NCI-H2107 (cell line): ENCODE measurements around the gene CDC16.
"Not testable (repeated sequence)": the region's sequence is repeated elsewhere in the genome, so short reads cannot be mapped to it uniquely, and the experiment has no call there.

ENCODE experiments used
- DNase-seq: peaks from one replicate; lab custom pipeline; 2025; lab: John Stamatoyannopoulos, UW

Gene CDC16

DNA sequence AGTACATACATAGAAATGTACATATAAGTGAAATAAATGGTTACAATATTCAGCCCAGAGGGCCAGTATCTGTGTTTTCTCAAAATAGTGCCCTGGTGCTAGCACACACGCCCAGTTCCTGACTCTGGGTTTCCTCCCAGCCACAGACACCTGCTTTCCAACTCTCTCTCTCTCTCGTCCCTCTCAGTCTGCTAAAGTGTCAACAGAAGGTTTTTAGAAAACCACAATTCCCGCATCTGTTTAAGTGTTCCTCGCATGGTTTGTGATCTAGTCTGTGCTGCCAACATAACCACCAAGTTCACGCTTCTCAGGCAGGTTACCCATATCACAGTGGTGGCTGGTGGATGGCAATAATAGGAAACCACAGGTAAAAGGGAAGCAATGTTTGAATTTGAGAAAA is 28.9 kb downstream of the CDC16 start:
- DNase-seq, result no peak

DNA sequence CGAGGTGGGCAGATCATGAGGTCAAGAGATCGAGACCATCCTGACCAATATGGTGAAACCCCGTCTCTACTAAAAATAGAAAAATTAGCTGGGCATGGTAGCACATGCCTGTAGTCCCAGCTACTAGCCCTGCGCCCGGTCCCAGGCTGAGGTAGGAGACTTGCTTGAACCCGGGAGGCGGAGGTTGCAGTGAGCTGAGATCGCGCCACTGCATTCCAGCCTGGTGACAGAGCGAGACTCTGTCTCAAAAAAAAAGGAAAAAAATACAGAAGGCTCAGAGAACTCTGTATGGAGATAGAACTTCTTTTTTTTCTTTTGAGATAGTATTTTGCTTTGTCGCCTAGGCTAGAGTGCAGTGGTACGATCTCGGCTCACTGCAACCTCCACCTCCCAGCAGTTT is 29.6 kb downstream of the CDC16 start:
- DNase-seq, result not testable (repeated sequence)

GRCh38 chr13:114264886-114265611 is 30.4 kb downstream of the CDC16 start:
- no peak for DNase-seq

DNA sequence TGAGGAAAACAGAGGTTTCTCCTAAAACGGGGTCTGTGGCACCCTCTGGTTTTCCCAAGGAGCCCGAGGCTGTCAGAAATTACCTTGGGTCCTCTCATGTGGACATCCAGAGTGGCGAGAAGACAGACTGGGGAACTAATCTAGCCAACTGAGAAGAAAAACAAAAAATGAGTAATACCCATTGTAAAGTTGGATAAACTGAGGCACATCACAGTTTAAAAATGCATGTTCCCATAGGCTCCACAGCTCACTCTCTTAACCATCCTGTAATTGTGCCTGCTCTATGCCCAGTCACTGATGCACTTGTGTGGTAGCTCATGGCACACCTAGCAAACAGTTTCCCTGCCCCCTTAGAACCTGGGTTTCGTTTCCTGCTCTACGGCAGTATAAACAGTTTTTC is 31.5 kb downstream of the CDC16 start:
- DNase-seq, result no peak

DNA sequence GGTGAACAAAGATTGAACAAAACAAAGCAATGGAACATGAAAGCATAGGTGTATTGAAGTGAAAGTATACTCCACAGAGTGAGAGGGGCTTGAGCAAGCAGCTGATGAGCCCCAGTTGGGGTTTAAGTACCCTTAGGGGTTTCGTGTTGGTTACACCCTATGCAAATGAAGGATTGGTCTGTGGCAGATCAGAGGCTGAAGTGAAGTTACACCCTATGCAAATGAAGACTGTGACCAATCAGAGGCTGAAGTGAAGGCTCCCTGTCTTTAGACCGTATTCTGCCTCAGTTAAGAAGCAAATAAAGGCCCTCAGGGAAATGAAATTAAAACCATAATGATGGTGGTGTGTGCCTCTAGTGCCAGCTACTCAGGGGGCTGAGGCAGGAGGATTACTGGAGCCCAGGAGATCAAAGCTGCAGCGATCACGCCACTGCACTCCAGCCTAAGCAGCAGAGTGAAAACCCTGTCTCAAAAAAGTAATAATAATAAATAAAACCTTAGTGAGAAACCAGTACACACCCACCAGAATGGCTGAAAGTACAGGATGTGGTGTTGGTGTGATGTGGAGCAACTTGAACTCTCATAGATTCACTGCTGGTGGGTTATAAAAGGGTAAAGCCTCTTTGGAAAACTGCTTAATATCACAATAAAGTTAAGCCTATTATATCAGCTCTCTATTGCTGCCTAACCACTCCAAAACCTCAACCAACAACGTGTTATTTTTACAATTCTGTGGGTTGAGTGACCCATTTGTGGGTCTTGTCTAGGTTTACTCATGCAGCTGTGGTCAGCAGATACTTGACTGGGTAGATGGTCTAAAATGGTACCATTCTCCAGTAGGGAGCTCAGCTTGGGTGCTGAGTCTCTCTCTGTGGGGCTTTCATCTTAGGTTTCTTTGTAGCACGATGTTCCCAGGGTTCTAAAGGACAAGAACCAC is 33.9 kb downstream of the CDC16 start:
- DNase-seq, result no peak

DNA sequence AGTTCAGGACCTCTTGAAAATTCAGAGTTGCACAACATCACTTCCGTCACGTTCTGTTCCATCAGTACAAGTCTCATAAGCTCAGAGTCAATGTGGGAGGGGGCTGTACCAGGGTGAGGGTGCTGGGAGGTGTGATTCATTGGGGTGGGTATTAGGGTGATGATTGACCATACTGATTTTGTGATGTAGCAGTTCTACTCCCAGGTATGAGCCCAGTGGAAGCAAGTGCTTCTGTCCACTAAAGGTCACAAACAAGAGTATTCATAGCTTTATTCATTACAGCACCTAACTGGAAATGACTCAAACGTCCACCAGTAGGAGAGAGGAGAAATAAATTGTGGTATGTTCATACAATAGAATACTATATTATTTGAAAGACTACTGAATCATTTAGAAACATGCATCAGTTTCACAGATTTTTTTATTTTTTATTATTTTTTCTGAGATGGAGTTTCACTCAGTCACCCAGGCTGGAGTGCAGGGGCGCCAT is 34.6 kb downstream of the CDC16 start:
- DNase-seq, result no peak

DNA sequence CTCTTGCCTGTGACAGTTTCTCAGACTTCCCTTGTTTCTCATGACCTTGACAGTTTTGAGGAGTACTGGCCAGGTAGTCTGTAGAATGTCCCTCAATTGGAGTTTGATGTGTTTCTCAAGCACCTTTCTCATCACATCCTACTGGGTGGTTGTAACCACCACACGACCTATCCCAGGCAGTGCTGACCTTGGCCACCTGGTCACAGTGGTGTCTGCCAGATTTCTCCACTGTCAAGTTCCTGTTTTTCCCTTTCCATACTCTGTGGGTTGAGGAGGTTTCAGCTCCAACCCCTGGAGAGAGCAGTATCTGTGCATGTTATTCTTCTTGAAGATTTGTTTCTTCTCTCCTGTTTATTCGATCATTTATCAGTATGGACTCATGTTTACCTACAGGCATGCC is 38.3 kb downstream of the CDC16 start:
- DNase-seq, result no peak

DNA sequence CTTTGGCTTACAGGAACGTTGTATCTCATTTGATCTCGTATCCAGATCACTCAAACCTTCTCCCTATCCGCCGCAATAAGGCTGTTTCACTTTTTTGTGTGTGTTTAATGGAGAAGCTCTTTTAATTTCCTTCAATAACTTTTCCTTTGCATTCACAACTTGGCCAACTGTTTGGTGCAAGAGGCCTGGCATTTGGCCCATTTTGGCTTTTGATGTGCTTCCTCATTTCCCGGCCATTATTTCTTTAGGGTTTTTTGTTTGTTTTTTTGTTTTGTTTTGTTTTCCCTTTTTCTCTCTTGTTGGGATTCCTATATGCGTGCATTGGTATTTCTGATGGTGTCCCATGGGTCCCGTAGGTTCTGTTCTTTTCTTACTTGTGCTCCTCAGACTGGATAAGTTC is 40.6 kb downstream of the CDC16 start:
- no peak for DNase-seq

GRCh38 chr13:114279146-114279545 is 44.4 kb downstream of the CDC16 start:
- no peak for DNase-seq

GRCh38 chr13:114279758-114280355 is 45.2 kb downstream of the CDC16 start:
- DNase-seq, result no peak

GRCh38 chr13:114281351-114282040 is 46.8 kb downstream of the CDC16 start, which contains the start of gene UPF3A:
UPF3A (plus strand) TSS chr13:114281601; CDS start chr13:114281640, 39 bp downstream.
- peak; percentile 48 for DNase-seq

- DNase-seq, result no peak
Observed at GRCh38 chr13:114282041-114282670, 47.5 kb downstream of the CDC16 start.

- no peak for DNase-seq
Observed at GRCh38 chr13:114283576-114283975, 48.9 kb downstream of the CDC16 start.

DNA sequence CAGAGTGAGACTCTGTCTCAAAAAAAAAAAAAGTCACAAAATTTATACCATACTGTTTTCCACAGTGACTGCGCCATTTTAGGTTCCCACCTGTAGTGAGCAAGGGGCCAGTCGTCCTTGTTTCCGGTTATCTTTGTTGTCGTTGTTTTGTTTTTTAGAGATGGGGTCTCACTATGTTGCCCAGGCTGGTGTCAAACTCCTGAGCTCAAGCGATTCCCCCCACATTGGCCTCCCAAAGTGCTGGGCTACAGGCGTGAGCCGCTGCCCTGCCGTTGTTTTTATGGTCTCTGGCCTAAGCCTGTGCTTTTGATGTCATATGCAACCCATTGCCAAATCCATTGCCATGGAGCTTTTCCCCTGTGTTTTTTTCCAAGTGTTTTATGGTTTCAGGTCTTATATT is 50.0 kb downstream of the CDC16 start:
- no peak for DNase-seq

- no peak for DNase-seq
Observed at GRCh38 chr13:114285166-114285808, 50.6 kb downstream of the CDC16 start.

GRCh38 chr13:114286808-114287207 is 52.1 kb downstream of the CDC16 start:
- no peak for DNase-seq

GRCh38 chr13:114288157-114288591 is 53.5 kb downstream of the CDC16 start:
- no peak for DNase-seq

DNA sequence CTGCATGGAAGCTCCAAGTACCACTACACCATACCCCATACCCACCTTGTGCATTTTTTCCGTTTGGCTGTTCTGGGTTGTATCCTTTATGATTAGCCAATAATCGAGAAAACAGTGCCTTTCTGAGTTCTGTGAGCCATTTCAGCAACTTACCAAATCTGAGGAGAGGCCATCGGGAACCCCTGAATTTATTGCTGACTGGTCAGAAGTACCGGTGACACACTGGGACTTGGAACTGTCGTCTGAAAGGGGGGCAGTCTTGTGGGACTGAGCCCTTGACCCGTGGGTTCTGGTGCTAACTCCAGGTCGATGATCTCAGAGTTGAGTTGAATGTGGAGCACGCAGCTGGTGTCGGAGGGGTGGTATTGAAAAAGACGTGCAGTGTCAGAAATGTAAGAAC is 61.8 kb downstream of the CDC16 start:
- no peak for DNase-seq

GRCh38 chr13:114296902-114297301 is 62.2 kb downstream of the CDC16 start:
- DNase-seq, result no peak

GRCh38 chr13:114298866-114299265 is 64.2 kb downstream of the CDC16 start:
- no peak for DNase-seq
